ENCODE results near the gene MALSU1. TPM values are rescaled to one million over a fixed set of nuclear protein-coding genes. Genes with fewer than 3 reads are reported as not detected.
A peak's percentile ranks its signal among the peaks of the same experiment; 100 is the strongest.

MALSU1 gene
- total and polyA plus RNA-seq, 2 experiments from 2014 or later = 86.7 to 99.5 TPM

- Histone ChIP-seq H3K4me1 (ENCODE audit: low read depth) (peaks cover 2% of the 10 kb centered on the region), H3K36me3 (no peaks in the 10 kb centered on the region), H3K27ac (no peak overlapping the region), H3K4me3 (no peak overlapping the region), H3K27me3 (no peaks in the 10 kb centered on the region), H3K9me3 (ENCODE audit: low read depth) (no peaks in the 10 kb centered on the region)
- TF ChIP-seq CTCF (IDR thresholded peaks at IDR 0.05; ENCODE audit: low read depth, low read length) = no peak
- DNase-seq (ENCODE audit: low read depth in 1 of 2, low spot score in 1 of 2) = peak in 1 of 2 donors; percentile 38
Measured at GRCh38 chr7:23356726-23357125, 57.6 kb downstream of the MALSU1 start.

- Histone ChIP-seq H3K9me3 (ENCODE audit: low read depth) (no peaks in the 10 kb centered on the region), H3K27me3 (no peaks in the 10 kb centered on the region), H3K4me3 (no peak overlapping the region), H3K4me1 (ENCODE audit: low read depth) (peaks cover 2% of the 10 kb centered on the region), H3K27ac (peak overlapping the region; percentile 70), H3K36me3 (no peaks in the 10 kb centered on the region)
- peak; percentile 27 for TF ChIP-seq CTCF (IDR thresholded peaks at IDR 0.05; ENCODE audit: low read depth, low read length)
- DNase-seq (ENCODE audit: low read depth in 1 of 2, low spot score in 1 of 2) = peak; percentile 37 to 59
Measured at GRCh38 chr7:23357190-23358093, 58.3 kb downstream of the MALSU1 start.

DNA sequence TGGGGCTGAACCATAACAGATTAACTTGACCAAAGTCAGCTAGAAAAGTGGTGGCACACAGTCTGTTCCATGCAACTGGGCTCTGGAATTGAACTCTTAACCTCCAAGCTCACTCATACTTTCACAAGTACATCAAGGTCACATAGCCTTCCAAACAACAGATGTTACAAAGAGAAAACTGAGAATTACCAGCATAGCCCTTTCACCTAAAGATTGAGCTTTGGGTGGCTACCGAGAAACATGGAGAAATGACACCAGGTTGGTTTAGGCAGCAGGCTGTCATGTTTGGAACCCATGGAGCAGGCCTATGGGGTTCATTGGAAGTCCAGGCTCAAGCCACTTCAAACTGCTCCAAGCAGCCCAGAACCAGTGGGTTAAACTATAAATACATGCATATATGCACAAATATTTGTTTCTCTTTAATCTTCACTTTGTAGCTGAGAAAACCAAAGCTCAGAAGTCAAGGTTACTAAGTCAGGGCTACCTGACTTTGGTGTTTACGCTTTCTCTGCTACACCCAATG is 59.1 kb downstream of the MALSU1 start:
- TF ChIP-seq CTCF (IDR thresholded peaks at IDR 0.05; ENCODE audit: low read depth, low read length) = no peak

More for the DNA sequence above, 59.1 kb downstream of the MALSU1 start:
- no peak for DNase-seq (ENCODE audit: low read depth in 1 of 2, low spot score in 1 of 2)
- no peaks in the 10 kb centered on the region for H3K27me3 ChIP-seq
- no peak overlapping the region for H3K4me3 ChIP-seq
- peak overlapping the region; percentile 70 for H3K27ac ChIP-seq
- H3K4me1 ChIP-seq (ENCODE audit: low read depth) = peaks cover 2% of the 10 kb centered on the region
- no peaks in the 10 kb centered on the region for H3K9me3 ChIP-seq (ENCODE audit: low read depth)
- H3K36me3 ChIP-seq = no peaks in the 10 kb centered on the region

Other genes with a start within 250 kb of the MALSU1 start
- gene KLHL7, start 193.6 kb upstream of the MALSU1 start, total RNA-seq = 31.6 and 47.1 TPM in 2 replicates
- gene KLHL7, start 193.6 kb upstream of the MALSU1 start, polyA plus RNA-seq = 33.4 and 46.1 TPM in 2 replicates
- gene NUP42, start 117.3 kb upstream of the MALSU1 start, total RNA-seq = 27.3 and 28.2 TPM in 2 replicates
- 26.5 and 34.0 TPM in 2 replicates for gene NUP42, start 117.3 kb upstream of the MALSU1 start, polyA plus RNA-seq
- gene GPNMB, start 52.6 kb upstream of the MALSU1 start, total RNA-seq = 0.39 TPM in 1 of 2 replicates, not detected in the other
- gene GPNMB, start 52.6 kb upstream of the MALSU1 start, polyA plus RNA-seq = 1.3 and 1.6 TPM in 2 replicates
- gene IGF2BP3, start 171.2 kb downstream of the MALSU1 start, total RNA-seq = 44.9 and 59.3 TPM in 2 replicates
- gene IGF2BP3, start 171.2 kb downstream of the MALSU1 start, polyA plus RNA-seq = 30.5 and 45.5 TPM in 2 replicates
- 31.1 and 47.4 TPM in 2 replicates for gene TRA2A, start 232.6 kb downstream of the MALSU1 start, total RNA-seq
- gene TRA2A, start 232.6 kb downstream of the MALSU1 start, polyA plus RNA-seq = 55.8 and 68.7 TPM in 2 replicates